Germinal center (tissue), 1 donor: ENCODE results near the gene SLC16A4.
A peak's percentile ranks its signal among the peaks of the same experiment; 100 is the strongest.

Experiments used
- DNase-seq: peaks from one replicate; pipeline ENCODE4 v3.0.0; 2012; ENCODE audit warnings: mixed read lengths, low spot score

Gene SLC16A4

GRCh38 chr1:110356379-110356778 is 34.4 kb downstream of the SLC16A4 start:
- DNase-seq, result no peak

GRCh38 chr1:110355321-110355720 is 35.5 kb downstream of the SLC16A4 start:
- no peak for DNase-seq

GRCh38 chr1:110350360-110350759 is 40.5 kb downstream of the SLC16A4 start:
- DNase-seq, result no peak

- no peak for DNase-seq
These were observed 42.1 kb downstream of the SLC16A4 start for GRCh38 chr1:110348771-110349170.

GRCh38 chr1:110348050-110348449 is 42.8 kb downstream of the SLC16A4 start:
- DNase-seq, result no peak

GRCh38 chr1:110347182-110347893 is 43.5 kb downstream of the SLC16A4 start:
- no peak for DNase-seq

- no peak for DNase-seq
These were observed 44.1 kb downstream of the SLC16A4 start for GRCh38 chr1:110346690-110347089.

GRCh38 chr1:110345480-110345879 is 45.3 kb downstream of the SLC16A4 start:
- DNase-seq, result no peak

GRCh38 chr1:110344152-110344551 is 46.7 kb downstream of the SLC16A4 start:
- DNase-seq, result no peak

- no peak for DNase-seq
These were observed 47.6 kb downstream of the SLC16A4 start for GRCh38 chr1:110343249-110343648.

GRCh38 chr1:110341872-110342331 is 48.9 kb downstream of the SLC16A4 start:
- DNase-seq, result no peak

- DNase-seq, result no peak
These were observed 49.5 kb downstream of the SLC16A4 start for GRCh38 chr1:110341146-110341871.

GRCh38 chr1:110340207-110340468 is 50.7 kb downstream of the SLC16A4 start:
- DNase-seq, result no peak

- DNase-seq, result peak; percentile 50
These were observed 51.2 kb downstream of the SLC16A4 start for GRCh38 chr1:110339407-110340206.

GRCh38 chr1:110338886-110339406 is 51.9 kb downstream of the SLC16A4 start, which contains the start of gene RBM15:
TSS of gene RBM15 (plus strand) at chr1:110339377. CDS start at chr1:110339406, 29 bp downstream.
- DNase-seq, result peak; percentile 99

GRCh38 chr1:110338309-110338885 is 52.4 kb downstream of the SLC16A4 start:
- DNase-seq, result peak; percentile 96

- peak; percentile 35 for DNase-seq
These were observed 53.0 kb downstream of the SLC16A4 start for GRCh38 chr1:110337704-110338308.

GRCh38 chr1:110336300-110337039 is 54.4 kb downstream of the SLC16A4 start:
- no peak for DNase-seq

GRCh38 chr1:110335265-110335664 is 55.6 kb downstream of the SLC16A4 start:
- no peak for DNase-seq

GRCh38 chr1:110328700-110329099 is 62.1 kb downstream of the SLC16A4 start:
- no peak for DNase-seq

- DNase-seq, result no peak
These were observed 62.6 kb downstream of the SLC16A4 start for GRCh38 chr1:110328274-110328673.
